SK-N-SH (cell line): ENCODE results near the gene MATK. TPM values are rescaled to one million over a fixed set of nuclear protein-coding genes. Genes with fewer than 3 reads are reported as not detected.

Source experiments
- CTCF ChIA-PET: fragments of 300-600, 350-600 bp; formaldehyde crosslinking; extraction: SDS; loops from one replicate; lab custom pipeline; 2021; lab: Yijun Ruan, JAX
- POLR2A ChIA-PET: fragments of 350-600 bp; sonication (Branson Sonifier 250); formaldehyde crosslinking; extraction: SDS; loops from one replicate; lab custom pipeline; 2020; ENCODE audit warnings: antibody characterized with exemption, inconsistent platforms; lab: Yijun Ruan, JAX
- DNase-seq: peaks from one replicate; pipeline ENCODE4 v3.0.0; 2012
- H2AFZ ChIP-seq: fragments of 200-600 bp; sonication (generic); 2 replicates; pipeline ENCODE4 v1.8.1; 2016; ENCODE audit warnings: antibody characterized with exemption, mild to moderate bottlenecking, low read depth
- H3F3A ChIP-seq: fragments of 200-600 bp; sonication (generic); replicated peaks from 2 replicates; pipeline ENCODE3; 2016; ENCODE audit warnings: antibody characterized with exemption, mild to moderate bottlenecking; ENCODE audit not compliant: insufficient read depth
- H3K27ac ChIP-seq, 2 experiments: fragments of 200-500 bp in 1 of 2; fragments of 200-600 bp in 1 of 2; sonication (Bioruptor generic) in 1 of 2; sonication (generic), shearing (Covaris generic) in 1 of 2; 2 replicates each; pipeline versions ENCODE4 v1.5.1 to v1.6.1; 2014 to 2016; ENCODE audit warnings: low read depth in 2 of 2, inconsistent platforms in 1 of 2, low read length in 1 of 2, mild to moderate bottlenecking in 1 of 2, mixed read lengths in 1 of 2
- H3K27me3 ChIP-seq: fragments of 200-600 bp; sonication (generic), shearing (Covaris generic); 2 replicates; pipeline ENCODE4 v1.6.1; 2016; ENCODE audit warnings: mixed run types; ENCODE audit not compliant: insufficient read depth
- H3K36me3 ChIP-seq, 2 experiments: fragments of 200-500 bp in 1 of 2; fragments of 200-600 bp in 1 of 2; sonication (Bioruptor generic) in 1 of 2; sonication (generic) in 1 of 2; replicated peaks in 1 of 2; 2 replicates each; pipeline versions ENCODE3 to v1.5.1; 2014 to 2016; ENCODE audit warnings: low read length in 1 of 2, mild to moderate bottlenecking in 1 of 2; ENCODE audit not compliant: insufficient read depth in 2 of 2, control insufficient read depth in 1 of 2
- H3K4me1 ChIP-seq, 2 experiments: fragments of 200-500 bp in 1 of 2; fragments of 200-600 bp in 1 of 2; sonication (Bioruptor generic) in 1 of 2; sonication (generic), shearing (Covaris generic) in 1 of 2; 2 replicates each; pipeline versions ENCODE4 v1.5.1 to v1.6.1; 2014 to 2016; ENCODE audit warnings: low read depth in 1 of 2, low read length in 1 of 2, mixed run types in 1 of 2; ENCODE audit not compliant: insufficient read depth in 2 of 2, control insufficient read depth in 1 of 2
- H3K4me2 ChIP-seq: fragments of 200-600 bp; sonication (generic), shearing (Covaris generic); 2 replicates; pipeline ENCODE4 v1.6.1; 2017; ENCODE audit warnings: mixed run types
- H3K4me3 ChIP-seq, 2 experiments: fragments of 200-500 bp in 1 of 2; fragments of 200-600 bp in 1 of 2; sonication (Bioruptor generic) in 1 of 2; sonication (generic), shearing (Covaris generic) in 1 of 2; 2 replicates each; pipeline versions ENCODE4 v1.5.1 to v1.8.1; 2014 to 2016; ENCODE audit warnings: low read depth in 2 of 2, inconsistent platforms in 1 of 2, low read length in 1 of 2, mild to moderate bottlenecking in 1 of 2, mixed read lengths in 1 of 2, moderate library complexity in 1 of 2
- H3K79me2 ChIP-seq: fragments of 200-600 bp; sonication (generic); 2 replicates; pipeline ENCODE4 v1.8.1; 2017; ENCODE audit warnings: mild to moderate bottlenecking; ENCODE audit not compliant: insufficient read depth
- H3K9ac ChIP-seq: fragments of 200-600 bp; sonication (generic); 2 replicates; pipeline ENCODE4 v1.6.1; 2017; ENCODE audit warnings: mixed run types
- H3K9me2 ChIP-seq: fragments of 200-600 bp; sonication (generic); 2 replicates; pipeline ENCODE4 v1.6.1; 2017; ENCODE audit warnings: mixed run types
- H3K9me3 ChIP-seq: fragments of 200-600 bp; sonication (generic); 2 replicates; pipeline ENCODE4 v1.6.1; 2017; ENCODE audit warnings: mixed run types, mild to moderate bottlenecking, moderate library complexity
- H4K20me1 ChIP-seq: fragments of 200-600 bp; sonication (generic); 2 replicates; pipeline ENCODE4 v1.6.1; 2017; ENCODE audit warnings: mild to moderate bottlenecking, mixed run types; ENCODE audit not compliant: insufficient read depth
- ELF1 ChIP-seq: IDR thresholded peaks from 2 replicates; pipeline ENCODE4 v1.4.0; 2012
- GABPA ChIP-seq: IDR thresholded peaks from 2 replicates; pipeline ENCODE4 v1.4.0; 2012; ENCODE audit warnings: low read depth, mild to moderate bottlenecking
- SMC3 ChIP-seq: IDR thresholded peaks from 2 replicates; pipeline ENCODE4 v1.6.1; 2012; ENCODE audit warnings: low read depth, low read length, improper control_type of control experiment
- USF2 ChIP-seq: fragments of 150-350 bp; IDR thresholded peaks from 2 replicates; pipeline ENCODE4 v1.6.1; 2017; ENCODE audit warnings: antibody characterized with exemption, low read length, low read depth, borderline replicate concordance
- WGBS: methylation state at CpG from one replicate; pipeline ENCODE4 v1.1.6; 2017; ENCODE audit warnings: low lambda C conversion rate; 5-methylcytosine and 5-hydroxymethylcytosine counted together
- polyA plus RNA-seq, 3 experiments: library from polyadenylated mRNA; depleted of rRNA; stranded (reverse); fragments of >200 nt; gene quantifications; 2 replicates each; pipeline ENCODE4 v1.2.3, GENCODE V29; 2012
- TF ChIP-seq, protein P1 (sequence below): IDR thresholded peaks from 2 replicates; pipeline ENCODE4 v1.4.0; 2012; ENCODE audit warnings: low read depth, borderline replicate concordance
- TF ChIP-seq, protein P2 (sequence below): fragments of 200-600 bp; sonication (generic); IDR thresholded peaks from 2 replicates; pipeline ENCODE4 v1.6.1; 2017; ENCODE audit warnings: antibody characterized with exemption, mild to moderate bottlenecking, moderate library complexity
- TF ChIP-seq, protein P3 (sequence below): IDR thresholded peaks from 2 replicates; pipeline ENCODE4; 2012
- TF ChIP-seq, protein P4 (sequence below): IDR thresholded peaks from 2 replicates; pipeline ENCODE4 v1.4.0; 2012; ENCODE audit warnings: low read depth, borderline replicate concordance

MATK gene
- polyA plus RNA-seq, 1 of the 3 experiments (the other 2 are of a cell fraction) = not detected

- POLR2A ChIA-PET = no interaction called here
- peak overlapping the region; percentile 68 for H3K4me2 ChIP-seq
Observed at GRCh38 chr19:3801412-3802096, 15.4 kb upstream of the MATK start.

More at GRCh38 chr19:3801412-3802096, 15.4 kb upstream of the MATK start:
- H3K27me3 ChIP-seq = peaks cover 23% of the 10 kb centered on the region; the same call in 1 of the 2 replicates
- H3K36me3 ChIP-seq = no peaks in the 10 kb centered on the region
- WGBS = 21% methylated on average over 33 of the region's 46 CpGs
- H3F3A ChIP-seq = no peaks in the 10 kb centered on the region
- peak overlapping the region; percentile 17 to 31; a peak in 3 of 4 replicates for H3K4me3 ChIP-seq
- no peaks in the 10 kb centered on the region for H3K9me2 ChIP-seq
- peak; percentile 85 for DNase-seq
- H4K20me1 ChIP-seq = no peaks in the 10 kb centered on the region
- no peak overlapping the region for H2AFZ ChIP-seq
- TF ChIP-seq, protein P1, sequence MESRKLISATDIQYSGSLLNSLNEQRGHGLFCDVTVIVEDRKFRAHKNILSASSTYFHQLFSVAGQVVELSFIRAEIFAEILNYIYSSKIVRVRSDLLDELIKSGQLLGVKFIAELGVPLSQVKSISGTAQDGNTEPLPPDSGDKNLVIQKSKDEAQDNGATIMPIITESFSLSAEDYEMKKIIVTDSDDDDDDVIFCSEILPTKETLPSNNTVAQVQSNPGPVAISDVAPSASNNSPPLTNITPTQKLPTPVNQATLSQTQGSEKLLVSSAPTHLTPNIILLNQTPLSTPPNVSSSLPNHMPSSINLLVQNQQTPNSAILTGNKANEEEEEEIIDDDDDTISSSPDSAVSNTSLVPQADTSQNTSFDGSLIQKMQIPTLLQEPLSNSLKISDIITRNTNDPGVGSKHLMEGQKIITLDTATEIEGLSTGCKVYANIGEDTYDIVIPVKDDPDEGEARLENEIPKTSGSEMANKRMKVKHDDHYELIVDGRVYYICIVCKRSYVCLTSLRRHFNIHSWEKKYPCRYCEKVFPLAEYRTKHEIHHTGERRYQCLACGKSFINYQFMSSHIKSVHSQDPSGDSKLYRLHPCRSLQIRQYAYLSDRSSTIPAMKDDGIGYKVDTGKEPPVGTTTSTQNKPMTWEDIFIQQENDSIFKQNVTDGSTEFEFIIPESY = no peak
- TF ChIP-seq ELF1 = no peak
- TF ChIP-seq, protein P2, sequence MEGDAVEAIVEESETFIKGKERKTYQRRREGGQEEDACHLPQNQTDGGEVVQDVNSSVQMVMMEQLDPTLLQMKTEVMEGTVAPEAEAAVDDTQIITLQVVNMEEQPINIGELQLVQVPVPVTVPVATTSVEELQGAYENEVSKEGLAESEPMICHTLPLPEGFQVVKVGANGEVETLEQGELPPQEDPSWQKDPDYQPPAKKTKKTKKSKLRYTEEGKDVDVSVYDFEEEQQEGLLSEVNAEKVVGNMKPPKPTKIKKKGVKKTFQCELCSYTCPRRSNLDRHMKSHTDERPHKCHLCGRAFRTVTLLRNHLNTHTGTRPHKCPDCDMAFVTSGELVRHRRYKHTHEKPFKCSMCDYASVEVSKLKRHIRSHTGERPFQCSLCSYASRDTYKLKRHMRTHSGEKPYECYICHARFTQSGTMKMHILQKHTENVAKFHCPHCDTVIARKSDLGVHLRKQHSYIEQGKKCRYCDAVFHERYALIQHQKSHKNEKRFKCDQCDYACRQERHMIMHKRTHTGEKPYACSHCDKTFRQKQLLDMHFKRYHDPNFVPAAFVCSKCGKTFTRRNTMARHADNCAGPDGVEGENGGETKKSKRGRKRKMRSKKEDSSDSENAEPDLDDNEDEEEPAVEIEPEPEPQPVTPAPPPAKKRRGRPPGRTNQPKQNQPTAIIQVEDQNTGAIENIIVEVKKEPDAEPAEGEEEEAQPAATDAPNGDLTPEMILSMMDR = peak; percentile 43
- TF ChIP-seq, protein P3, sequence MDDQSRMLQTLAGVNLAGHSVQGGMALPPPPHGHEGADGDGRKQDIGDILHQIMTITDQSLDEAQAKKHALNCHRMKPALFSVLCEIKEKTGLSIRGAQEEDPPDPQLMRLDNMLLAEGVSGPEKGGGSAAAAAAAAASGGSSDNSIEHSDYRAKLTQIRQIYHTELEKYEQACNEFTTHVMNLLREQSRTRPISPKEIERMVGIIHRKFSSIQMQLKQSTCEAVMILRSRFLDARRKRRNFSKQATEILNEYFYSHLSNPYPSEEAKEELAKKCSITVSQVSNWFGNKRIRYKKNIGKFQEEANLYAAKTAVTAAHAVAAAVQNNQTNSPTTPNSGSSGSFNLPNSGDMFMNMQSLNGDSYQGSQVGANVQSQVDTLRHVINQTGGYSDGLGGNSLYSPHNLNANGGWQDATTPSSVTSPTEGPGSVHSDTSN = no peak
- no peak for TF ChIP-seq GABPA
- TF ChIP-seq, protein P4, sequence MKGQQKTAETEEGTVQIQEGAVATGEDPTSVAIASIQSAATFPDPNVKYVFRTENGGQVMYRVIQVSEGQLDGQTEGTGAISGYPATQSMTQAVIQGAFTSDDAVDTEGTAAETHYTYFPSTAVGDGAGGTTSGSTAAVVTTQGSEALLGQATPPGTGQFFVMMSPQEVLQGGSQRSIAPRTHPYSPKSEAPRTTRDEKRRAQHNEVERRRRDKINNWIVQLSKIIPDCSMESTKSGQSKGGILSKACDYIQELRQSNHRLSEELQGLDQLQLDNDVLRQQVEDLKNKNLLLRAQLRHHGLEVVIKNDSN = no peak
- no peak for TF ChIP-seq USF2
- TF ChIP-seq SMC3 = no peak
- TF ChIP-seq, all 33 proteins: peak for 1
- Histone ChIP-seq H3K9ac (no peak overlapping the region), H3K4me1 (peaks cover 0 to 2% of the 10 kb centered on the region in 2 experiments; a peak in 1 of 4 replicates), H3K79me2 (no peaks in the 10 kb centered on the region), H3K27ac (no peak overlapping the region), H3K9me3 (no peaks in the 10 kb centered on the region)
- CTCF ChIA-PET = no interaction called here
